ENCODE measurements around the gene PTTG2. TPM values are rescaled to one million over a fixed set of nuclear protein-coding genes. Genes with fewer than 3 reads are reported as not detected.

The PTTG2 gene
- total RNA-seq, 2 experiments from 2014 or later: 1.8 to 2.2 TPM

DNA sequence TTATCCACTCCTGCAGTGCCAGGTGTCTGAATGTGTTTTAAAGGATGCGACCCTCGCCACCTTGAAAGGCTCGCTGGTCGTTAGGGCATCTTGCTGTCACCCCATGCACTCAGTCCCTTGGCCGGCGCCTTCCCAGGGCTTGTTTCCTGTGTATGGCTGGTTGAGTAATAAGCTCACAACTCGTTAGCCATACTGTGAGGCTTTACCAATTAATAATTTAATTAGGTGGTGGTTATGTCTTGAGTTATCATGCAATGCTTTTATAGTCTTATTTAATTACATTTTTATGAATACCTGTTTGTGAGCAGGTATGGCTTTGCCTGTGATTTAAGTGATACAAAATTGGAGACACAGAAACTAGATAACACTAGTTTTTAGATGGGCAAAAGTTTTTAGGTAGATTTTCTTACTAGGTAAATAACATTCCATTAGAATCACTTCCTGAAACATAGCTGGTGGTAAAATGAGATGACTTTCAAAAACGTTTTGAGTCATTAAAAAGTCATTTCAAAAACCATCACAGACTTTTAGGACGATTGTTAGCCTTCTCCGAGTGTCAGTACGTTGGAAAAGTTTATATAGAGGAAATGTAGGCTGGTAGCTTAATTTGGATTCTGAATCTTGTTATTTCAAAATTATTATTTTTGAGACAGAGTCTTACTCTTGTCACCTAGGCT lies 18.2 kb downstream of the PTTG2 start:
- peak overlapping the region; percentile 79 for H3K27ac Mint-ChIP-seq
- H3K4me1 Mint-ChIP-seq (ENCODE audit: low read depth): peaks cover 37% of the 10 kb centered on the region
- no peaks in the 10 kb centered on the region for H3K27me3 Mint-ChIP-seq (ENCODE audit: low read depth)
- DNase-seq: peak; percentile 34
- POLR2A ChIA-PET: interaction anchor here (0.6 to 4.0 kb wide), 3 partner anchors 16 to 87 kb away, joined by 3 to 23 read pairs (median 3); partner anchors contain the start of gene TBC1D1
- CTCF ChIA-PET: interaction anchor here (0.9 to 2.0 kb wide), 16 partner anchors 9 to 877 kb away, joined by 3 to 12 read pairs (median 4); partner anchors contain the start of gene PGM2
- peaks cover 3% of the 10 kb centered on the region for H3K36me3 Mint-ChIP-seq (ENCODE audit: low read depth)
- H3K4me3 Mint-ChIP-seq: peak overlapping the region; percentile 83
- ATAC-seq: peak; percentile 16
- no peaks in the 10 kb centered on the region for H3K9me3 Mint-ChIP-seq (ENCODE audit: insufficient read depth)

DNA sequence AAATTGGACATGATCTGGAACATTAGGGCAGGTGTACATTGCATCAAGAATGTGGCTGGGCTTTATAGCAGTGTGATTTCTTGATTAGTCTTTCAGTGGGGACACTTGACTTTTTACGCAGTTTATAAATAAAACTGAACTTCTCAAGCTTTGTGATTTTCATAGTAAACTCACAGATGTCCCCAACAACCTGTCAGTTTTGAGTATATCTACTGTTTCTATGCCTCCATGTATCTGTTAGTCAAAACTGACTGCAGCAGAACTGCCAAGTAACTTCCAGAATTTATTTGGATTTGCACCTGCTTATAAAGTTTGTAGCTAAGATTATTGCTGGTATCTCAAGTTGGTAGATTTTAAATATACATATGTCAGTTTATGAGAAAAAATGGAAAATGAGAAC lies 20.0 kb downstream of the PTTG2 start:
- H3K27ac Mint-ChIP-seq: no peak overlapping the region
- ATAC-seq (no peak), DNase-seq (no peak)
- peaks cover 37% of the 10 kb centered on the region for H3K4me1 Mint-ChIP-seq (ENCODE audit: low read depth)
- POLR2A ChIA-PET: no interaction called here
- no peak overlapping the region for H3K4me3 Mint-ChIP-seq
- H3K9me3 Mint-ChIP-seq (ENCODE audit: insufficient read depth): no peaks in the 10 kb centered on the region
- CTCF ChIA-PET: no interaction called here
- H3K36me3 Mint-ChIP-seq (ENCODE audit: low read depth): peaks cover 3% of the 10 kb centered on the region
- H3K27me3 Mint-ChIP-seq (ENCODE audit: low read depth): no peaks in the 10 kb centered on the region

DNA sequence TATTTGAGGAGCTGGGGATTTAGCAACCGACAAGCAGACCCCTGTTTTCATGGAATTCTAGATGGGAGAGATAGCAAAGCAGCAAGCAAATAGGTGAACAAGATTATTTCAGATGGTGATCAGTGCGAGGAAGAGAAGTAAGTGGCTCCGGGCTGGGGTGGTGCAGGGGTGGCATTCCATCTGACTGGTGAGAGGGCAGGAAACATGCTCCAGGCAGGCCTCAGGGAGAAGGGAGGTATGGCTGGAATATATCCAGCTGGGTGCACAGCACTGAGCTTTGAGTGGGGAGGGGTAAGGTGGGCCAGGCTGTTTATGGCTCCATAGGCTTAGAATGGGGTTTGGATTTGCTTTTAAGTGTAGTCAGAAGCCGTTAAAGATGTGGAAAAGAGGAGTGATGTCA lies 21.2 kb downstream of the PTTG2 start:
- H3K36me3 Mint-ChIP-seq (ENCODE audit: low read depth): peaks cover 3% of the 10 kb centered on the region
- H3K9me3 Mint-ChIP-seq (ENCODE audit: insufficient read depth): no peaks in the 10 kb centered on the region
- no peaks in the 10 kb centered on the region for H3K27me3 Mint-ChIP-seq (ENCODE audit: low read depth)
- peaks cover 42% of the 10 kb centered on the region for H3K4me1 Mint-ChIP-seq (ENCODE audit: low read depth)
- no peak for ATAC-seq
- H3K27ac Mint-ChIP-seq: no peak overlapping the region
- DNase-seq: no peak
- H3K4me3 Mint-ChIP-seq: no peak overlapping the region
- POLR2A ChIA-PET: no interaction called here
- CTCF ChIA-PET: no interaction called here

DNA sequence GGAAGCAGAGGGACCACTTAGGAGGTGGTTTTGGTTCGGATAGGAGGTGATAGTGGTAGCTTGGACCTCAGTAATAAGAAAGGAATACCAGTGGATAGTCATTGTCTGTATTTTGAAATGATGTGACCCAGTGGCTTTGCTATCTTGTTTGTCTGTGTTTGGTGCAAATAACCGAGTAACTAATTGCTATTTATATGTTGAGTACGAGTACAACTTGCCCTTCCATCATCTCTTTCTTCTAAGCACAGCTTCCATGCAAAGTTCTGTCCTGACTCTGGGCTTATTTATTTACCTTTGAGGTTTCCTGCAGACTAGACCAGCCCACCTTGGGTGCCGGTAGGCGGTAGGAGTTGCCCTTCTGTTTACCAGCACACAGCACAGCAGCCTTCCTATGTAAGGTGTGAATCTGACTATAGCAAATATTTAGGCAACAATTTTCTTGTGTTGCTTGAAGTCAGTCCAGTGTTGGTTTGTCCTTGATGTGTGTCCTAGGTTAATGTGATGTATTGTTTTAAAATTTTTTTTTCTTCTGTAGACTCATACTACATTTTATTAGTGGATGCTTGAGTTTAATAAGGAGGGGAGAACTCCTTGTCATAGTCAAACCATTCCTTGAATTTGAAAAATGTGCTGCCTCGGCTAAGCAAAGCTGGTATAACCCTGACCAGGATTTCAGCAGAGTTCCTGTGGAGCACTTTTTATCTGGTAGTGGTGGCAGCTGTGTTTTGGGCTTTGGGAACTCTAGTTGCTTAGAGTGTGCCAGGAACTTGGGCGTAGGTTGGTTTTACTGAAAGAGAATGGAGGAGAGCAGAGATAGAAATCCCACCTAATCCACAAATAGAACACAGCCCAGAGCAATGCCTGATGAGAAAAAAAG lies 21.9 kb downstream of the PTTG2 start:
- Mint-ChIP-seq H3K4me3 (no peak overlapping the region), H3K36me3 (ENCODE audit: low read depth) (peaks cover 3% of the 10 kb centered on the region), H3K27ac (no peak overlapping the region), H3K9me3 (ENCODE audit: insufficient read depth) (no peaks in the 10 kb centered on the region), H3K27me3 (ENCODE audit: low read depth) (no peaks in the 10 kb centered on the region), H3K4me1 (ENCODE audit: low read depth) (peaks cover 37% of the 10 kb centered on the region)
- DNase-seq (no peak), ATAC-seq (no peak)
- ChIA-PET POLR2A (no interaction called here), CTCF (no interaction called here)

DNA sequence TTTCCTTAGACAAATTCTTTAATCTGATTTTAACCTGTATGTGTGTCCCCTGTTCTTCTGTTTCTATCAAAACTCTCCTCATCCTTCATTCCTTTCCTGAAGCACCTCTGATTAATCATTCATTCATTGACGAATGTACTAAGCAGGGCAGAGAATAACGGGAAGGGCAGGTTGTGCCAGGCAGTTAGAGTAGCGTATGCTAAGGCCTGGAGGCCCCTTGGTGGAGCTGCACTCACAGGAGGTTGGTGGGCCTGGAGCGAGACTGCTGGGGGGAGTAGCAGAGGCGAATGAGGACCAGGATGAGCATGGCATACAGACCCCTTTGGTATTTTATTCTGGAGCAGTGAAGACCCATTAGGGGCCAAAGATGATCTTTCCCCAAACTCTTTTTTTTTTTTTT lies 22.5 kb downstream of the PTTG2 start:
- ATAC-seq: no peak
- no peaks in the 10 kb centered on the region for H3K27me3 Mint-ChIP-seq (ENCODE audit: low read depth)
- CTCF ChIA-PET: no interaction called here
- H3K4me3 Mint-ChIP-seq: no peak overlapping the region
- no peak overlapping the region for H3K27ac Mint-ChIP-seq
- POLR2A ChIA-PET: no interaction called here
- DNase-seq: no peak
- H3K9me3 Mint-ChIP-seq (ENCODE audit: insufficient read depth): no peaks in the 10 kb centered on the region
- peaks cover 37% of the 10 kb centered on the region for H3K4me1 Mint-ChIP-seq (ENCODE audit: low read depth)
- H3K36me3 Mint-ChIP-seq (ENCODE audit: low read depth): peaks cover 3% of the 10 kb centered on the region

DNA sequence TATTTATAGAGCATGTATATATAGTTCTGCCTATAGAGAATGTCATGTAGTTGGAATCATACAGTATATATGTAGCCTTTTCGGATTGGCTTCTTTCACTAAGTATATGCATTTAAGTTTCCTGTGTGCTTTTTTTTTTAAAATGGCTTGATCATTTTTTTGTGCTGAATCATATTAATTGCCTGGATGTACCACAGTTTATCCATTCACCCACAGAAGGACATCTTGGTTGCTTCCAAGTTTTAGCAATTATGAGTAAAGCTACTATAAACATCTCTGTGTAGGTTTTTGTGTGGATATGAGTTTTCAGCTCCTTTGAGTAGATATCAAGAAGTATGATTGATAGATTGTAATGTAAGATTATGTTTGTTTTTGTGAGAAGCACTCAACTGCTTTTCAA lies 23.8 kb downstream of the PTTG2 start:
- ATAC-seq (no peak), DNase-seq (no peak)
- POLR2A ChIA-PET: no interaction called here
- Mint-ChIP-seq H3K9me3 (ENCODE audit: insufficient read depth) (no peaks in the 10 kb centered on the region), H3K27ac (no peak overlapping the region), H3K36me3 (ENCODE audit: low read depth) (peaks cover 3% of the 10 kb centered on the region), H3K4me3 (no peak overlapping the region), H3K27me3 (ENCODE audit: low read depth) (no peaks in the 10 kb centered on the region), H3K4me1 (ENCODE audit: low read depth) (peaks cover 25% of the 10 kb centered on the region)
- CTCF ChIA-PET: interaction anchor here (0.7 kb wide), 1 partner anchor 13 kb away, joined by 3 read pairs; no protein-coding TSS in a partner anchor

DNA sequence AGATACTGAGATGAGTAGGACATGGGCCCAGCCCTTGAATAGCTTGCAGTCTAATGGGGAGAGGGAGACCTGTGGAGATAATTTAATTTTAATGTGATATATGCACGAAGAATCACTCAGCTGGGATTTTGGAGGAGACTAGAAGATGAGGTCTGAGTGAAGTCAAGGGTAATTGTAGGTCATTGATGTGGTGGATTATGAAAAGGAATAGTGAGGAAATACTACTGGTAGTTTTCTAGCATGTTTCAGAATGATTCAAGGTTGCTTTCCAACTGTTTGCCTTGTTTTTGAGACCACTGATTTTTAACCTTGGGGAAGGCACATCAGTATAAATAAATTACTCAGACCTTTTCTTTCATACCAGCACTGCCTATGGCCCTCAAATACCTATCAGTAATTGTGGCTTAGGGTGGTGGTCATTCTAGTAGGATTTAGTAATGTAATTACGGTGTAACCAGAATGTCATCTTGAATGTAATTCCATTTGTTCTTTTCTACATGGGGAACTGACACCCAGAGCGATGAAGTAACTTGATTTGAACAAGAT lies 25.6 kb downstream of the PTTG2 start:
- DNase-seq: no peak
- Mint-ChIP-seq H3K27me3 (ENCODE audit: low read depth) (no peaks in the 10 kb centered on the region), H3K9me3 (ENCODE audit: insufficient read depth) (no peaks in the 10 kb centered on the region), H3K4me3 (no peak overlapping the region), H3K4me1 (ENCODE audit: low read depth) (peaks cover 21% of the 10 kb centered on the region), H3K36me3 (ENCODE audit: low read depth) (peaks cover 3% of the 10 kb centered on the region), H3K27ac (no peak overlapping the region)
- no peak for ATAC-seq
- ChIA-PET CTCF (no interaction called here), POLR2A (no interaction called here)

DNA sequence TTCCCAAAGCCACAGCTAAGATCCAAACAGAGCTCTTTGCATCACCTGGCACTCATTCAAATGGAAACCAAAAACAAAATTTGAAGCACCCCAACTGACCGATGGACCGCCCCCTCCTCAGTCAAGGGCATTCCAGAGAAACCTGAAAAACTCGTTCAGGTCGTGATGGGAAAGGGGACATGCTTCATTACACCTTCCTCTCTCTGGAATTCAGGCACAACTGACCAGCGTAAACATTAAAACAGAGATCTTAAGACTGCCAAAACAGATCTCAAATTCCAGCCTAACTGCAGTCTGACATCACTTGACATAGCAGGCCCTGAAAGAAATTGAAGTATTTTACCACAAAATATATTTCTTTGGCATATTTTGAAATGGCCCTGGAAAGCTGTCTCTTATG lies 28.5 kb downstream of the PTTG2 start:
- ChIA-PET POLR2A (interaction anchor here (1.2 kb wide), 1 partner anchor 162 kb away, joined by 3 read pairs; the partner anchor contains the start of gene PGM2), CTCF (no interaction called here)
- Mint-ChIP-seq H3K36me3 (ENCODE audit: low read depth) (peaks cover 2% of the 10 kb centered on the region), H3K4me1 (ENCODE audit: low read depth) (peaks cover 10% of the 10 kb centered on the region), H3K9me3 (ENCODE audit: insufficient read depth) (no peaks in the 10 kb centered on the region), H3K27ac (no peak overlapping the region), H3K27me3 (ENCODE audit: low read depth) (no peaks in the 10 kb centered on the region), H3K4me3 (no peak overlapping the region)
- no peak for DNase-seq
- no peak for ATAC-seq

DNA sequence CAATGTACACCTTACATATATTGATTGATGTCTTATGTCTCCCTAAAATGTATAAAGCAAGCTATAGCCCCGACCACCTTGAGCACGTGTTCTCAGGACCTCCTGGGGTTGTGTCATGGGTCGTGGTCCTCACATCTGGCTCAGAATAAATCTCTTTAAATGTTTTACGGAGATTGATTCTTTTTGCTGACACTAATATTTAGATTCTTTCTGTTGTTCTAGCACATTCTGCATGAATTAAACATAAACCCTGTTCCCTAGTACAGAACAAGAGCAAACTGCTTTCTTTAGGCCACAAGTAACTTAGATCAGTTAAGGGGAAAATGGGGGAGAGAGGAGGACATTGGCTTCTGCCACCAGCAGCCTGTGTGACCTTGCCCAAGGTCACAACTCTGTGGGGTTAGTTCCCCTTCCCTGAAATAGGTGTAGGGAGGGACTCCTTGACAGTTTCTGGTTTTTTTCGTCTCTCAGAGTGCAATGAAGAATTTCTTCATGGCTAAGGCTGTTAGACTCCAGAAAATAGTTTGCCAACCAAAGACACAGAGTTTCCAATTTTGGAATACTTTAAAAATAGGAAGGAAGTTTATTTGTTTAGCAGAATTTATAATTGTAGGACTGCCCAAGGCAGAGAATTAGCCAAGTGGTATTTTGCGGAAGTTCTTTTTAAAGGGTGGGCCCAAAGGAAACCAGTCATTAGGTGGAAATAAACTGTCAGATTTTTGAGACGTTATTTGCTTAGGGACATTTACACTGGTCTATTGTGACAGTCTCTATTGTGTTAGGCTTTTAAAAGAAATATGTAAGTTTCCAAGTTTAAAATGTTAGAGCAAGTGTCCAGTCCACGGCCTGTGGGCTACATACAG lies 29.4 kb downstream of the PTTG2 start:
- H3K27ac Mint-ChIP-seq: no peak overlapping the region
- ChIA-PET POLR2A (interaction anchor here (0.6 kb wide), 1 partner anchor 605 kb away, joined by 3 read pairs; no protein-coding TSS in a partner anchor), CTCF (interaction anchor here (0.6 to 1.4 kb wide), 2 partner anchors 11 to 185 kb away, joined by 3 to 4 read pairs; no protein-coding TSS in a partner anchor)
- H3K27me3 Mint-ChIP-seq (ENCODE audit: low read depth): no peaks in the 10 kb centered on the region
- H3K4me1 Mint-ChIP-seq (ENCODE audit: low read depth): peaks cover 19% of the 10 kb centered on the region
- H3K4me3 Mint-ChIP-seq: no peak overlapping the region
- no peaks in the 10 kb centered on the region for H3K9me3 Mint-ChIP-seq (ENCODE audit: insufficient read depth)
- DNase-seq: no peak
- peaks cover 2% of the 10 kb centered on the region for H3K36me3 Mint-ChIP-seq (ENCODE audit: low read depth)
- no peak for ATAC-seq

DNA sequence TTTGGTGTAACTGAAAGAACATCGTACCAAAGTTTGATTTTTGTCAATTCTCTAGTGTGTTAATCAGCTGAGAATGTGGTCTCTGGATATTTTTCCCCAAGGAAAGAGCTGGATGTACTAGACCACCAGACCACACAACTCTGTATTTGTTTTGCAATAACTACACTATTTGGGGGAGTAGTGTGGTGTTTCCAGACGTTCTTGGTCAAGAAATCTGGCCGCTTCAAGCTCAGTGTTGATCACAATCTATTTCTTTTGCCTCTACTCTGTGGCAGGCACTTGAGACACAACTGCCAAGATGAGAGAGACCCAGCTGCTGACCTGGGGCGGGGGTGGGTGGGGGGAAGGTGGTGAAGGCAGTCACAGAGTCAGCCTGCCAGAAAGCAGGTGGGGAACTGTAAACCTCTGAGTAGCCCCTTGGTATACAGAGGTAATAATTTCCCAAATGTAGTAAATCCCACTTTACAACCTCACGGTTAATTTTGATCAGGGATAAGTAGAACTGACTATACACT lies 30.6 kb downstream of the PTTG2 start:
- H3K36me3 Mint-ChIP-seq (ENCODE audit: low read depth): peaks cover 2% of the 10 kb centered on the region
- H3K9me3 Mint-ChIP-seq (ENCODE audit: insufficient read depth): no peaks in the 10 kb centered on the region
- ChIA-PET CTCF (interaction anchor here (0.6 to 1.4 kb wide), 2 partner anchors 12 to 187 kb away, joined by 3 to 4 read pairs; no protein-coding TSS in a partner anchor), POLR2A (interaction anchor here (0.6 kb wide), 1 partner anchor 603 kb away, joined by 3 read pairs; no protein-coding TSS in a partner anchor)
- H3K27me3 Mint-ChIP-seq (ENCODE audit: low read depth): no peaks in the 10 kb centered on the region
- peaks cover 28% of the 10 kb centered on the region for H3K4me1 Mint-ChIP-seq (ENCODE audit: low read depth)
- H3K4me3 Mint-ChIP-seq: no peak overlapping the region
- H3K27ac Mint-ChIP-seq: no peak overlapping the region
- ATAC-seq (no peak), DNase-seq (no peak)
